HL-60 (cell line): ENCODE measurements around the gene HNRNPA2B1.

Source experiments
- DNase-seq, 2 experiments: peaks; one replicate each; pipeline ENCODE4 v3.0.0-alpha.2; 2010 to 2020; ENCODE audit warnings: low read depth in 1 of 2, low spot score in 1 of 2
- H3K27ac ChIP-seq: fragments of 250-450 bp; sonication (Bioruptor Pico); replicated peaks from 2 replicates; pipeline ENCODE4 v1.5.1; 2020; ENCODE audit warnings: mild to moderate bottlenecking, moderate library complexity
- H3K27me3 ChIP-seq: fragments of 250-450 bp; sonication (Bioruptor Pico); 2 replicates; pipeline ENCODE4 v1.5.1; 2021; ENCODE audit warnings: mild to moderate bottlenecking, moderate library complexity; ENCODE audit not compliant: insufficient read depth, poor library complexity, severe bottlenecking
- H3K4me3 ChIP-seq: replicated peaks from 2 replicates; pipeline ENCODE4 v1.5.1; 2011; ENCODE audit warnings: mild to moderate bottlenecking, control low read depth, low read length; ENCODE audit not compliant: insufficient read depth
- GABPA ChIP-seq: IDR thresholded peaks from 2 replicates; pipeline ENCODE4 v1.6.1; 2012; ENCODE audit warnings: low read depth
- POLR2AphosphoS5 ChIP-seq: IDR thresholded peaks from 2 replicates; pipeline ENCODE4 v1.6.1; 2012; ENCODE audit warnings: low read depth
- SPI1 ChIP-seq: IDR thresholded peaks from 2 replicates; pipeline ENCODE4 v1.6.1; 2012; ENCODE audit warnings: low read depth, mild to moderate bottlenecking, borderline replicate concordance
- TF ChIP-seq, protein P1 (sequence below): IDR thresholded peaks from one replicate; pipeline ENCODE4 v1.5.1; 2011; ENCODE audit warnings: low read length, control low read depth, inconsistent platforms; ENCODE audit not compliant: insufficient read depth
- TF ChIP-seq, protein P2 (sequence below): IDR thresholded peaks from 2 replicates; pipeline ENCODE4 v1.6.1; 2012; ENCODE audit warnings: low read depth; ENCODE audit not compliant: insufficient replicate concordance

HNRNPA2B1 gene

DNA sequence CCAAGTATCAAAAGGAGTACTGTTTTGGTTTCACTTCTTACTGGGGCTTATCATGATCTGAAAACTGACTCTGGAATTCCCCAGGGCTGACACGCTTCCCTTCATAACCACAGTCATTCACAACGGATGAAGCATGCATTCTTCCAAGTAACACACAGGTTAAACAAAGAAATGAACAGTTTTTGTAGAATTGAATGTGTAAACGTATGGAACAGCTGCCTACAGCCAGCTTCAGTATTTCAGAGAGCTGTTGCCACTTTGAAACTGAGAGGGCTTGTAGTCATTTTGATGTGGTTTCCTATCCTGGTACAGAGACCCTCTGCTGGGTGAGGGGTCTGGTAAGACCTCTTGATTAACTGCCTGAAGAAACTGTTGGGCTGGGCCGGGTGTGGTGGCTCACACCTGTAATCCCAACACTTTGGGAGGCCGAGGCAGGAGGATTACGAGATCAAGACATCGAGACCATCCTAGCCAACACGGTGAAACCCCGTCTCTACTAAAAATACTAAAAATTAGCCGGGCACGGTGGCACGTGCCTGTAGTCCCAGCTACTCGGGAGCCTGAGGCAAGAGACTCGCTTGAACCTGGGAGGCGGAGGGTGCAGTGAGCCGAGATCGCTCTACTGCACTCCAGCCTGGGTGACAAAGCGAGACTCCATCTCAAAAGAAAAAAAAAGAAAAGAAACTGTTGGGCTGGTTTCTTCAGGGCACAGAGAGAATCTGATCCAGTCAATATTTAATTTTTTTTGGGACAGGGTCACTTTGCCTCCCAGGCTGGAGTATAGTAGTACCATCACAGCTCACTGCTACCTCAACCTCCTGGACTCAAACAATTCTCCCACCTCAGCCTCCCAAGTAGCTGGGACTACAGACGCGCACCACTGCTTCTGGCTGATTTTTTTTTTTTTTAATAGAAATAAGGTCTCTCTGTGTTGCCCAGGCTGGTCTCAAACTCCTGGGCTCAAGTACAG, 43.8 kb downstream of the HNRNPA2B1 start:
- no peak overlapping the region for H3K4me3 ChIP-seq
- peaks cover 2% of the 10 kb centered on the region for H3K27me3 ChIP-seq
- TF ChIP-seq GABPA (no peak), SPI1 (no peak), POLR2AphosphoS5 (no peak)
- TF ChIP-seq, protein P1, sequence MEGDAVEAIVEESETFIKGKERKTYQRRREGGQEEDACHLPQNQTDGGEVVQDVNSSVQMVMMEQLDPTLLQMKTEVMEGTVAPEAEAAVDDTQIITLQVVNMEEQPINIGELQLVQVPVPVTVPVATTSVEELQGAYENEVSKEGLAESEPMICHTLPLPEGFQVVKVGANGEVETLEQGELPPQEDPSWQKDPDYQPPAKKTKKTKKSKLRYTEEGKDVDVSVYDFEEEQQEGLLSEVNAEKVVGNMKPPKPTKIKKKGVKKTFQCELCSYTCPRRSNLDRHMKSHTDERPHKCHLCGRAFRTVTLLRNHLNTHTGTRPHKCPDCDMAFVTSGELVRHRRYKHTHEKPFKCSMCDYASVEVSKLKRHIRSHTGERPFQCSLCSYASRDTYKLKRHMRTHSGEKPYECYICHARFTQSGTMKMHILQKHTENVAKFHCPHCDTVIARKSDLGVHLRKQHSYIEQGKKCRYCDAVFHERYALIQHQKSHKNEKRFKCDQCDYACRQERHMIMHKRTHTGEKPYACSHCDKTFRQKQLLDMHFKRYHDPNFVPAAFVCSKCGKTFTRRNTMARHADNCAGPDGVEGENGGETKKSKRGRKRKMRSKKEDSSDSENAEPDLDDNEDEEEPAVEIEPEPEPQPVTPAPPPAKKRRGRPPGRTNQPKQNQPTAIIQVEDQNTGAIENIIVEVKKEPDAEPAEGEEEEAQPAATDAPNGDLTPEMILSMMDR, result no peak
- TF ChIP-seq, protein P2, sequence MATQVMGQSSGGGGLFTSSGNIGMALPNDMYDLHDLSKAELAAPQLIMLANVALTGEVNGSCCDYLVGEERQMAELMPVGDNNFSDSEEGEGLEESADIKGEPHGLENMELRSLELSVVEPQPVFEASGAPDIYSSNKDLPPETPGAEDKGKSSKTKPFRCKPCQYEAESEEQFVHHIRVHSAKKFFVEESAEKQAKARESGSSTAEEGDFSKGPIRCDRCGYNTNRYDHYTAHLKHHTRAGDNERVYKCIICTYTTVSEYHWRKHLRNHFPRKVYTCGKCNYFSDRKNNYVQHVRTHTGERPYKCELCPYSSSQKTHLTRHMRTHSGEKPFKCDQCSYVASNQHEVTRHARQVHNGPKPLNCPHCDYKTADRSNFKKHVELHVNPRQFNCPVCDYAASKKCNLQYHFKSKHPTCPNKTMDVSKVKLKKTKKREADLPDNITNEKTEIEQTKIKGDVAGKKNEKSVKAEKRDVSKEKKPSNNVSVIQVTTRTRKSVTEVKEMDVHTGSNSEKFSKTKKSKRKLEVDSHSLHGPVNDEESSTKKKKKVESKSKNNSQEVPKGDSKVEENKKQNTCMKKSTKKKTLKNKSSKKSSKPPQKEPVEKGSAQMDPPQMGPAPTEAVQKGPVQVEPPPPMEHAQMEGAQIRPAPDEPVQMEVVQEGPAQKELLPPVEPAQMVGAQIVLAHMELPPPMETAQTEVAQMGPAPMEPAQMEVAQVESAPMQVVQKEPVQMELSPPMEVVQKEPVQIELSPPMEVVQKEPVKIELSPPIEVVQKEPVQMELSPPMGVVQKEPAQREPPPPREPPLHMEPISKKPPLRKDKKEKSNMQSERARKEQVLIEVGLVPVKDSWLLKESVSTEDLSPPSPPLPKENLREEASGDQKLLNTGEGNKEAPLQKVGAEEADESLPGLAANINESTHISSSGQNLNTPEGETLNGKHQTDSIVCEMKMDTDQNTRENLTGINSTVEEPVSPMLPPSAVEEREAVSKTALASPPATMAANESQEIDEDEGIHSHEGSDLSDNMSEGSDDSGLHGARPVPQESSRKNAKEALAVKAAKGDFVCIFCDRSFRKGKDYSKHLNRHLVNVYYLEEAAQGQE, result no peak
- no peak for DNase-seq
- no peak overlapping the region for H3K27ac ChIP-seq

DNA sequence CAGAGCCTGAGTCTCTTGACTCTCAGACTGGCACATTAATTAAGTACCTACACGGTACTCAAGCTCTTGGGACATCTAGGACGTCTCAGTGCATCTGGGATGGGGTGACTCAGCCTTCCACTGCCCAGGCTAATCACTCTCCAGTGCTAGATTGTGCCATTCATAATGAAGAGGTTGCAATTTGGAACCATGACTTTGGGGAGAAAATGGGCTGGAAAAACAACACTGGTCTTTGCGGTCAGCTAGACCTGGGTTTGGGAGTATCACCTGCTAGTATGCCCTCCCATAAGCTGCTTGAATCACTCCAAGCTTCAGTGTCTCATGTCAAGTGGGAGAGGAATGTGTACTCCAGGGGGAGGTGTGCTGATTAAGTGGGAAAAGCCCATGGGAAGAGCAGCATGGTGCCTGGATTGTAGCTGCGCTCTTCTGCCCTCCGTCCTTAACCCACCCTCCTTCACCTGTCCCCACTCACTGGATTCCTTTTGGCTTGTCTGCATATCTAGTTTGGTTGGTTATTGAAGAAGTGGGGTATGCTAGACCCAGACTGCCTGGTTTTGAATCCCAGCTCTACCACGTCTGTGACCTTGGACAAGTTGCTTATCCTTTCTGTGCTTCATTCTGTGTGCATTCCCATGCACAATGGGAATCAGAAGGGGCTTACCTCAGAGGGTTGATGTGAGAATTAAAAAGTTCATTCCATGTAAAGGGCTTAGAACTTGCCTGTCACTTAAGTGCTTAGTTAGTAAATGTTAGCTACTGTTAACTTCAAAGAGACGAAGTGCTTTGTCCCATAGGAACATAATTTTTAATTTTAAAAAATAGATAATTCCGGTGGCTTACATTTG, 44.8 kb downstream of the HNRNPA2B1 start:
- no peak for TF ChIP-seq GABPA
- no peak for TF ChIP-seq POLR2AphosphoS5
- TF ChIP-seq SPI1, result no peak
- TF ChIP-seq, protein P1, result no peak
- TF ChIP-seq, protein P2, result no peak
- Histone ChIP-seq H3K27ac (no peak overlapping the region), H3K4me3 (no peak overlapping the region), H3K27me3 (peaks cover 2% of the 10 kb centered on the region)
- no peak for DNase-seq

DNA sequence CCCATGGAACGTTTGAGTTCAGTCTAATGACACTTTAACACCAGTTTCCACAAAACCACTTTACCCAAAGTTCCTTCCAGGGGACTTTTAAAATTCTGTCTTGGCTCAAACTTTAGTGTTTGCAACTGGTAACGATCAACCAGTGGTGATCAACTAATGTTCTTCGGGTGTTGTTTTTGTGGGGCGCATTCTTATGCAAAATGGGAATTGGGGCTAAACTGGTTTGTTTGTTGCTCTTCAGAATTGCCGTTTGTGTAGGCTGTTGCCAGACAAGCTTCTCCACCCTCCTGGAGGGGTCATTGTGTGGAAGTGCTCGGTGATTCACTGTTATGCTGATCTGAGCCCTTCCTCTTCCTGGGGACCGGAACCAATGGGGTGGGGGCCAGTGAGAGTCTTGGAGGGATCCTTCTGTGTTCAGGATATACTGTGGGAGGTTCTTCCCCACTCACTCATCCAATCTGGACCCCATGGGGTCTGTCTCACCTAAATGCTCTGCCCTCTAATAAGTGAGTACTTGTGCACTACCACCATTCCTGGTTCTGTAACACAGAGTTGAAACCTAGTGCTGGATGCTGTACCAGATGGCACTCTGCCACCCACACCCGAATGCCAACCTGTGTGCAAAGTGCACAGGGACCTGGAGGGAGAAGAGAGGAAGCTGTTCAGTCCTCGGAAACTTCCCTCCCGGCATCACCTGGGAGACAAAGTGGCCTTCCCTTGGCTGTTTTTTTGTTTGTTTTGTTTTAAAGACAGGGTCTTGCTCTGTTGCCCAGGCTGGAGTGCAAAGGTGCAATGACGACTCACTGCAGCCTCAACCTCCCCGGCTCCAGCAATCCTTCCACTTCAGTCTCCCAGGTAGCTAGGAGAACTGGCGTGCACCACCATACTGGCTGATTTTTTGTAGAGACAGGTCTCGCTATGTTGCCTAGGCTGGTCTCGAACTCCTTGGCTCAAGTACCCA, 46.4 kb downstream of the HNRNPA2B1 start:
- TF ChIP-seq SPI1, result no peak
- TF ChIP-seq, protein P1, result no peak
- no peak for TF ChIP-seq GABPA
- TF ChIP-seq, protein P2, result no peak
- no peak for TF ChIP-seq POLR2AphosphoS5
- DNase-seq, result no peak

More for the DNA sequence above, 46.4 kb downstream of the HNRNPA2B1 start:
- no peak overlapping the region for H3K27ac ChIP-seq
- H3K4me3 ChIP-seq, result no peak overlapping the region
- H3K27me3 ChIP-seq, result peaks cover 2% of the 10 kb centered on the region
